ENCODE data around the gene IRF4. TPM values are rescaled to one million over a fixed set of nuclear protein-coding genes. Genes with fewer than 3 reads are reported as not detected.
A peak's percentile ranks its signal among the peaks of the same experiment; 100 is the strongest.

Gene IRF4
- total RNA-seq, result 10 to 100 TPM in 1 of 3 donors, 1 to 10 TPM in 2; 2.8 to 10.5 (median 4.5) TPM
- long read RNA-seq, donor 1, result 0 reads
- long read RNA-seq, donor 2, partial matches to known transcripts, result 0 of 1 reads
- long read RNA-seq, donor 2, other reads (novel, unspliced or antisense), result 1 of 1 reads

- Histone ChIP-seq H3K9me3 (no peaks in the 10 kb centered on the region), H3K4me3 (peak within 1 kb of the TSS; percentile 12), H3K36me3 (ENCODE audit: low read depth) (no peaks in the 10 kb centered on the region), H3K4me1 (ENCODE audit: low read depth) (peaks cover 12% of the 10 kb centered on the region)
- ATAC-seq (peak; percentile 73), DNase-seq (peak in 2 of 3 donors; percentile 53 to 59)
- TF ChIP-seq CTCF (IDR thresholded peaks at IDR 0.05), result no peak
- intact Hi-C loops (cut with DNase I, micrococcal nuclease), result no loop called here
Observed at GRCh38 chr6:391559-392440, at the start of gene IRF4. TSS of gene IRF4 (plus strand) at chr6:391752. CDS start at chr6:393153, 1,401 bp downstream.

GRCh38 chr6:341914-342831, 49.4 kb upstream of the IRF4 start:
- no peaks in the 10 kb centered on the region for H3K4me1 ChIP-seq (ENCODE audit: low read depth)
- DNase-seq (no peak), ATAC-seq (peak; percentile 14)
- H3K9me3 ChIP-seq, result peaks cover 6% of the 10 kb centered on the region
- no peaks in the 10 kb centered on the region for H3K36me3 ChIP-seq (ENCODE audit: low read depth)
- H3K4me3 ChIP-seq, result no peak overlapping the region
- TF ChIP-seq CTCF (IDR thresholded peaks at IDR 0.05), result no peak
- intact Hi-C loops (cut with DNase I, micrococcal nuclease), result no loop called here

GRCh38 chr6:342832-343179, 48.7 kb upstream of the IRF4 start:
- Histone ChIP-seq H3K36me3 (ENCODE audit: low read depth) (no peaks in the 10 kb centered on the region), H3K4me3 (no peak overlapping the region), H3K9me3 (peaks cover 8% of the 10 kb centered on the region), H3K4me1 (ENCODE audit: low read depth) (no peaks in the 10 kb centered on the region)
- TF ChIP-seq CTCF (IDR thresholded peaks at IDR 0.05), result no peak
- no peak for DNase-seq
- no peak for ATAC-seq
- intact Hi-C loops (cut with DNase I, micrococcal nuclease), result no loop called here

- ATAC-seq (no peak), DNase-seq (no peak)
- Histone ChIP-seq H3K9me3 (peaks cover 11% of the 10 kb centered on the region), H3K36me3 (ENCODE audit: low read depth) (no peaks in the 10 kb centered on the region), H3K4me3 (no peak overlapping the region), H3K4me1 (ENCODE audit: low read depth) (no peaks in the 10 kb centered on the region)
- TF ChIP-seq CTCF (IDR thresholded peaks at IDR 0.05), result no peak
- intact Hi-C loops (cut with DNase I, micrococcal nuclease), result no loop called here
Observed at GRCh38 chr6:343226-343935, 48.2 kb upstream of the IRF4 start.
